GM12878 (cell line): ENCODE results near the gene CALN1. TPM values are rescaled to one million over a fixed set of nuclear protein-coding genes. Genes with fewer than 3 reads are reported as not detected.

Experiments
- ATAC-seq: fragments of 200-7000 bp; cut with Tn5 transposase; 3 replicates; pipeline ENCODE4 v1.9.1; 2020; ENCODE audit warnings: mild to moderate bottlenecking, moderate library complexity
- BruUV-seq: library from RNA; stranded (reverse); fragments of 400-500 nt; replicated peaks from 2 replicates; lab custom pipeline; 2021; lab: Mats Ljungman, UMichigan
- CTCF ChIA-PET: fragments of 300-600 bp; sonication (Branson Sonifier 250); formaldehyde crosslinking; extraction: SDS; loops from one replicate; lab custom pipeline; 2021; ENCODE audit warnings: inconsistent platforms; lab: Yijun Ruan, JAX
- POLR2A ChIA-PET: fragments of 350-600 bp; formaldehyde crosslinking; extraction: SDS; loops from one replicate; lab custom pipeline; 2021; ENCODE audit warnings: inconsistent platforms; lab: Charles Lee
- RAD21 ChIA-PET: fragments of 300-600 bp; sonication (Branson Sonifier 250); formaldehyde crosslinking; loops from one replicate; lab custom pipeline; 2023; ENCODE audit warnings: antibody characterized with exemption; ENCODE audit not compliant: unreplicated experiment; lab: Charles Lee
- SMC1A ChIA-PET: fragments of 300-600 bp; sonication (Branson Sonifier 250); formaldehyde crosslinking; loops from one replicate; lab custom pipeline; 2023; ENCODE audit not compliant: unreplicated experiment, uncharacterized antibody; lab: Charles Lee
- DNase-seq: peaks from one replicate; pipeline ENCODE4 v3.0.0-alpha.2; 2011; ENCODE audit warnings: low read depth, low spot score
- FAIRE-seq: peaks from 3 replicates; lab custom pipeline; 2011; peaks lifted over from hg19 to GRCh38; lab: Jason Lieb, UNC
- H2AFZ ChIP-seq: 2 replicates; pipeline ENCODE4 v1.6.0; 2011; ENCODE audit warnings: low read depth, low read length, control low read depth; ENCODE audit not compliant: control insufficient read depth
- H3K27ac ChIP-seq: 2 replicates; pipeline ENCODE4 v1.5.1; 2011; ENCODE audit warnings: control low read depth; ENCODE audit not compliant: control insufficient read depth, insufficient read depth
- H3K27me3 ChIP-seq, 2 experiments: replicated peaks in 1 of 2; 2 replicates each; pipeline versions ENCODE4 v1.6.0 to v1.6.1; 2011; ENCODE audit warnings: low read length in 1 of 2; ENCODE audit not compliant: control insufficient read depth in 2 of 2, insufficient read depth in 2 of 2
- H3K36me3 ChIP-seq, 2 experiments: 2 replicates each; pipeline ENCODE4 v1.5.1; 2011; ENCODE audit warnings: low read length in 1 of 2; ENCODE audit not compliant: control insufficient read depth in 2 of 2, insufficient read depth in 2 of 2
- H3K4me1 ChIP-seq: 2 replicates; pipeline ENCODE4 v1.6.1; 2011; ENCODE audit warnings: mild to moderate bottlenecking, low read length, moderate library complexity, mixed read lengths; ENCODE audit not compliant: control insufficient read depth, insufficient read depth
- H3K4me2 ChIP-seq: 2 replicates; pipeline ENCODE4 v1.6.0; 2011; ENCODE audit warnings: control low read depth; ENCODE audit not compliant: control insufficient read depth, insufficient read depth
- H3K4me3 ChIP-seq: fragments of 200-600 bp; sonication (generic); 2 replicates; pipeline ENCODE4 v1.5.1; 2016
- H3K79me2 ChIP-seq: 2 replicates; pipeline ENCODE4 v1.6.0; 2011; ENCODE audit warnings: low read length; ENCODE audit not compliant: control insufficient read depth, insufficient read depth
- H3K9ac ChIP-seq: 2 replicates; pipeline ENCODE4 v1.8.0; 2011; ENCODE audit warnings: low read length, control low read depth, mixed read lengths; ENCODE audit not compliant: control insufficient read depth, insufficient read depth
- H3K9me3 ChIP-seq: replicated peaks from 3 replicates; pipeline ENCODE4 v1.5.1; 2011; ENCODE audit warnings: mild to moderate bottlenecking, low read length; ENCODE audit not compliant: control insufficient read depth, insufficient read depth
- H4K20me1 ChIP-seq: 2 replicates; pipeline ENCODE4 v1.6.0; 2011; ENCODE audit not compliant: control insufficient read depth, insufficient read depth
- ATF7 ChIP-seq: fragments of 450-650 bp; IDR thresholded peaks from 2 replicates; pipeline ENCODE4 v1.6.1; 2016; ENCODE audit warnings: low read depth, mild to moderate bottlenecking
- CHD4 ChIP-seq: fragments of 200-600 bp; sonication (generic); IDR thresholded peaks from 2 replicates; pipeline ENCODE4 v1.6.1; 2016; ENCODE audit warnings: mild to moderate bottlenecking
- HDAC6 ChIP-seq: fragments of 200-600 bp; sonication (generic); IDR thresholded peaks from one replicate; pipeline ENCODE4 v1.8.0; 2017; ENCODE audit warnings: antibody characterized with exemption; ENCODE audit not compliant: unreplicated experiment
- RBBP5 ChIP-seq: fragments of 200-600 bp; sonication (generic); conservative IDR thresholded peaks from 2 replicates; pipeline ENCODE4 v1.6.1; 2016
- WGBS: methylation state at CpG from one replicate; pipeline ENCODE4 v1.1.6; 2016; ENCODE audit warnings: low lambda C conversion rate; ENCODE audit not compliant: insufficient replicate concordance, insufficient coverage; ENCODE audit errors: missing lambda C conversion rate; 5-methylcytosine and 5-hydroxymethylcytosine counted together
- in situ Hi-C: fragments of 300-500 bp; cut with MboI; formaldehyde crosslinking; loops from 9 replicates; pipeline ENCODE4 v1.14.3; 2018; ENCODE audit warnings: mixed read lengths
- intact Hi-C: fragments of 100-400 bp; cut with micrococcal nuclease; formaldehyde crosslinking; loops from one replicate; pipeline ENCODE4 v1.14.2; 2022; ENCODE audit not compliant: unreplicated experiment
- polyA plus RNA-seq, 11 experiments: library from polyadenylated mRNA; depleted of rRNA in 4 of 11; unstranded in 6 of 11; stranded (reverse) in 5 of 11; fragments of >200 nt; fragmentation: Nextera tagmentation in 4 of 11; fragmentation: Illumina TruSeq in 1 of 11; extraction: Ambion mirVana in 4 of 11; extraction: Trizol in 1 of 11; gene quantifications; 1 replicate in 1 of 11; 2 replicates in 10 of 11; pipeline versions ENCODE4 v1.2.1 to v1.2.3, GENCODE V29; 2011 to 2016; ENCODE audit warnings: inconsistent platforms in 2 of 11, missing spikeins in 2 of 11, low read depth in 1 of 11
- total RNA-seq, 4 experiments: library from RNA; depleted of rRNA in 3 of 4; stranded (reverse); fragments of >200 nt in 3 of 4; fragmentation: Illumina TruSeq in 1 of 4; extraction: Trizol in 1 of 4; gene quantifications; 2 replicates each; pipeline versions ENCODE4 v1.2.1 to v1.2.3, GENCODE V29; 2013 to 2021
- TF ChIP-seq, protein P1 (sequence below): IDR thresholded peaks from 2 replicates; pipeline ENCODE4 v1.6.1; 2012; ENCODE audit warnings: mild to moderate bottlenecking, low read depth, low read length

Gene CALN1
- total and polyA plus RNA-seq, 10 of the 15 experiments (the other 5 are each of a cell fraction or from before 2014, with no cell fraction given): 0.48 to 15.3 (median 1.6) TPM

- in situ Hi-C loops (no loop called here), intact Hi-C loops (no loop called here)
- no peak for ATAC-seq
- Histone ChIP-seq H3K27ac (no peak overlapping the region), H3K27me3 (no peaks in the 10 kb centered on the region), H3K9me3 (no peaks in the 10 kb centered on the region; the same call in 2 of the 3 replicates), H3K4me2 (no peak overlapping the region), H4K20me1 (no peaks in the 10 kb centered on the region), H3K4me1 (no peaks in the 10 kb centered on the region), H3K36me3 (no peaks in the 10 kb centered on the region), H3K79me2 (no peaks in the 10 kb centered on the region), H3K9ac (no peak overlapping the region), H2AFZ (no peak overlapping the region), H3K4me3 (no peak overlapping the region)
- no peak for DNase-seq
- CTCF ChIA-PET: no interaction called here
- TF ChIP-seq HDAC6 (no peak), RBBP5 (no peak), ATF7 (no peak), CHD4 (no peak)
- TF ChIP-seq, protein P1, sequence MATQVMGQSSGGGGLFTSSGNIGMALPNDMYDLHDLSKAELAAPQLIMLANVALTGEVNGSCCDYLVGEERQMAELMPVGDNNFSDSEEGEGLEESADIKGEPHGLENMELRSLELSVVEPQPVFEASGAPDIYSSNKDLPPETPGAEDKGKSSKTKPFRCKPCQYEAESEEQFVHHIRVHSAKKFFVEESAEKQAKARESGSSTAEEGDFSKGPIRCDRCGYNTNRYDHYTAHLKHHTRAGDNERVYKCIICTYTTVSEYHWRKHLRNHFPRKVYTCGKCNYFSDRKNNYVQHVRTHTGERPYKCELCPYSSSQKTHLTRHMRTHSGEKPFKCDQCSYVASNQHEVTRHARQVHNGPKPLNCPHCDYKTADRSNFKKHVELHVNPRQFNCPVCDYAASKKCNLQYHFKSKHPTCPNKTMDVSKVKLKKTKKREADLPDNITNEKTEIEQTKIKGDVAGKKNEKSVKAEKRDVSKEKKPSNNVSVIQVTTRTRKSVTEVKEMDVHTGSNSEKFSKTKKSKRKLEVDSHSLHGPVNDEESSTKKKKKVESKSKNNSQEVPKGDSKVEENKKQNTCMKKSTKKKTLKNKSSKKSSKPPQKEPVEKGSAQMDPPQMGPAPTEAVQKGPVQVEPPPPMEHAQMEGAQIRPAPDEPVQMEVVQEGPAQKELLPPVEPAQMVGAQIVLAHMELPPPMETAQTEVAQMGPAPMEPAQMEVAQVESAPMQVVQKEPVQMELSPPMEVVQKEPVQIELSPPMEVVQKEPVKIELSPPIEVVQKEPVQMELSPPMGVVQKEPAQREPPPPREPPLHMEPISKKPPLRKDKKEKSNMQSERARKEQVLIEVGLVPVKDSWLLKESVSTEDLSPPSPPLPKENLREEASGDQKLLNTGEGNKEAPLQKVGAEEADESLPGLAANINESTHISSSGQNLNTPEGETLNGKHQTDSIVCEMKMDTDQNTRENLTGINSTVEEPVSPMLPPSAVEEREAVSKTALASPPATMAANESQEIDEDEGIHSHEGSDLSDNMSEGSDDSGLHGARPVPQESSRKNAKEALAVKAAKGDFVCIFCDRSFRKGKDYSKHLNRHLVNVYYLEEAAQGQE: no peak
- FAIRE-seq: no peak
- BruUV-seq: no TSS peak
- POLR2A ChIA-PET: no interaction called here
- RAD21 ChIA-PET: no interaction called here
- WGBS: 55% methylated on average over 4 of the region's 4 CpGs
- SMC1A ChIA-PET: no interaction called here
Observed at GRCh38 chr7:71769326-71769725, 642.8 kb downstream of the CALN1 start.
